Hepatocyte (in vitro differentiated cells): Measurements from ENCODE around the gene KRT35.

Experiments used
- EZH2 ChIP-seq: fragments of 200-600 bp; sonication (generic); IDR thresholded peaks from 2 replicates; pipeline ENCODE4 v1.6.1; 2016; ENCODE audit warnings: antibody characterized with exemption, mild to moderate bottlenecking, borderline replicate concordance
- EZH2phosphoT487 ChIP-seq: fragments of 200-600 bp; sonication (generic); IDR thresholded peaks from one replicate; pipeline ENCODE4 v1.6.1; 2018; ENCODE audit warnings: antibody characterized with exemption, mild to moderate bottlenecking, low read depth, moderate library complexity; ENCODE audit not compliant: unreplicated experiment, severe bottlenecking
- TF ChIP-seq, protein P1 (sequence below): fragments of 200-600 bp; sonication (generic); IDR thresholded peaks from 2 replicates; pipeline ENCODE4 v1.5.1; 2016; ENCODE audit warnings: antibody characterized with exemption, mild to moderate bottlenecking; ENCODE audit not compliant: poor library complexity

DNA sequence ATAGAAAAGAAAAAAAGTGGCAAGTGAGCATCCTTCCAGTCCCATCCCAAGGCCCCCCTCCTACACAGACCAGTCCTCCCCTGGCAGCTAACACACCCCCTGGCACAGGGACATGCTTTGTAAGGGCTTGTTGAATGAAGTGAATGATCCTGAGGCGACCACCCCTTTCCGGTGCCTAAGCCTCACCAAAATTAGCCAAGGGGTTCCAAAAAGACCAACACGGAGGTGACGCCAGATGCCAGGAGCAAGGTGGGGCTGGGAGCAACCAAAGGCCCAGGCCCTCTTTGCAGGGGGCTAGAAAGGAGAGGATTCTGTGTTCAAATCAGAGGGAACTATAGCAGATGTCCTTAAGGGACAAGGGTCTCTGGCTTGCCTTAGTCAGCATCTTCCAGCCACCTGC is 5.5 kb downstream of the KRT35 start:
- TF ChIP-seq, protein P1, sequence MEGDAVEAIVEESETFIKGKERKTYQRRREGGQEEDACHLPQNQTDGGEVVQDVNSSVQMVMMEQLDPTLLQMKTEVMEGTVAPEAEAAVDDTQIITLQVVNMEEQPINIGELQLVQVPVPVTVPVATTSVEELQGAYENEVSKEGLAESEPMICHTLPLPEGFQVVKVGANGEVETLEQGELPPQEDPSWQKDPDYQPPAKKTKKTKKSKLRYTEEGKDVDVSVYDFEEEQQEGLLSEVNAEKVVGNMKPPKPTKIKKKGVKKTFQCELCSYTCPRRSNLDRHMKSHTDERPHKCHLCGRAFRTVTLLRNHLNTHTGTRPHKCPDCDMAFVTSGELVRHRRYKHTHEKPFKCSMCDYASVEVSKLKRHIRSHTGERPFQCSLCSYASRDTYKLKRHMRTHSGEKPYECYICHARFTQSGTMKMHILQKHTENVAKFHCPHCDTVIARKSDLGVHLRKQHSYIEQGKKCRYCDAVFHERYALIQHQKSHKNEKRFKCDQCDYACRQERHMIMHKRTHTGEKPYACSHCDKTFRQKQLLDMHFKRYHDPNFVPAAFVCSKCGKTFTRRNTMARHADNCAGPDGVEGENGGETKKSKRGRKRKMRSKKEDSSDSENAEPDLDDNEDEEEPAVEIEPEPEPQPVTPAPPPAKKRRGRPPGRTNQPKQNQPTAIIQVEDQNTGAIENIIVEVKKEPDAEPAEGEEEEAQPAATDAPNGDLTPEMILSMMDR: no peak
- TF ChIP-seq EZH2phosphoT487: no peak
- TF ChIP-seq EZH2: no peak
